HG03432 (cell line): ENCODE data around the gene CCDC77.

Source experiments
- ATAC-seq: cut with Tn5 transposase; IDR thresholded peaks from one replicate; pipeline ENCODE4 v1.9.1; 2021; ENCODE audit warnings: mild to moderate bottlenecking, moderate library complexity; ENCODE audit not compliant: unreplicated experiment

The CCDC77 gene

GRCh38 chr12:479161-479560 lies 77.7 kb downstream of the CCDC77 start:
- ATAC-seq, result no peak

- ATAC-seq, result no peak
Measured at GRCh38 chr12:480831-481816, 79.7 kb downstream of the CCDC77 start.

- no peak for ATAC-seq
Measured at GRCh38 chr12:482061-482460, 80.6 kb downstream of the CCDC77 start.

- no peak for ATAC-seq
Measured at GRCh38 chr12:484096-484495, 82.7 kb downstream of the CCDC77 start.

GRCh38 chr12:490260-490659 lies 88.8 kb downstream of the CCDC77 start:
- ATAC-seq, result no peak
